Mucosa of rectum (tissue), 2 donors: ENCODE data around the gene ACE2.

Experiments
- H3K27ac ChIP-seq, 2 donors: one replicate each; pipeline ENCODE4 v1.7.0; 2013; ENCODE audit warnings: inconsistent platforms in 2 of 2, low read depth in 2 of 2, low read length in 2 of 2
- H3K27me3 ChIP-seq, 2 donors: one replicate each; pipeline ENCODE4 v1.7.0; 2013; ENCODE audit warnings: low read length in 2 of 2; ENCODE audit not compliant: control insufficient read depth in 2 of 2, insufficient read depth in 2 of 2
- H3K36me3 ChIP-seq, 2 donors: one replicate each; pipeline ENCODE4 v1.7.0; 2013; ENCODE audit warnings: low read length in 2 of 2; ENCODE audit not compliant: control insufficient read depth in 2 of 2, insufficient read depth in 2 of 2
- H3K4me1 ChIP-seq, 2 donors: one replicate each; pipeline ENCODE4 v1.7.0; 2013; ENCODE audit warnings: low read length in 2 of 2, mild to moderate bottlenecking in 1 of 2; ENCODE audit not compliant: control insufficient read depth in 2 of 2, insufficient read depth in 2 of 2
- H3K4me3 ChIP-seq, 2 donors: one replicate each; pipeline ENCODE4 v1.7.0; 2013; ENCODE audit warnings: low read length in 2 of 2
- H3K9ac ChIP-seq, 2 donors: one replicate each; pipeline ENCODE4 v1.7.0; 2013; ENCODE audit warnings: low read length in 2 of 2, low read depth in 1 of 2, mild to moderate bottlenecking in 1 of 2
- H3K9me3 ChIP-seq, 2 donors: one replicate each; pipeline ENCODE4 v1.7.0; 2013; ENCODE audit warnings: low read length in 2 of 2; ENCODE audit not compliant: control insufficient read depth in 2 of 2
- donor health status: healthy.
- donor health status: Normal muscosa, but diverticular disease.

The ACE2 gene

DNA sequence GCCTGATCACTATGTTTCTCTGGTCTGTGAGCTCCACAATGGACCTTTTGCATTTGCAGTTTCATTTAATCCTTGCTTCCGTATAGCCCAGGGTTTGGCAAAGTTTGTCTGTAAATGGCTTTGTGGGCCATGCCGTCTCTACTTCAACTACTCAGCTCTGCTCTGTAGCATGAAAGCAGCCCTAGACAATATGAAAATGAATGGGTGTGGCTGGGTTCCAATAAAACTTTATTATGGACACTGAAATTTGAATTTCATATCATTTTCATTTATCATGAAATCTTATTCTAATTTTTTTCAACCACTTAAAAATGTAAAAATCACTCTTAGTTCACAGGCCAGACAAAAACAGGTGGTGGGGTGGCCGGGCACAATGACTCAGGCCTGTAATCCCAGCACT lies 41.5 kb downstream of the ACE2 start:
- Histone ChIP-seq H3K4me1 (no peaks in the 10 kb centered on the region), H3K36me3 (no peaks in the 10 kb centered on the region), H3K27ac (no peak overlapping the region), H3K9ac (no peak overlapping the region), H3K9me3 (no peaks in the 10 kb centered on the region), H3K4me3 (no peak overlapping the region), H3K27me3 (peaks cover 5 to 16% of the 10 kb centered on the region in 2 donors)

DNA sequence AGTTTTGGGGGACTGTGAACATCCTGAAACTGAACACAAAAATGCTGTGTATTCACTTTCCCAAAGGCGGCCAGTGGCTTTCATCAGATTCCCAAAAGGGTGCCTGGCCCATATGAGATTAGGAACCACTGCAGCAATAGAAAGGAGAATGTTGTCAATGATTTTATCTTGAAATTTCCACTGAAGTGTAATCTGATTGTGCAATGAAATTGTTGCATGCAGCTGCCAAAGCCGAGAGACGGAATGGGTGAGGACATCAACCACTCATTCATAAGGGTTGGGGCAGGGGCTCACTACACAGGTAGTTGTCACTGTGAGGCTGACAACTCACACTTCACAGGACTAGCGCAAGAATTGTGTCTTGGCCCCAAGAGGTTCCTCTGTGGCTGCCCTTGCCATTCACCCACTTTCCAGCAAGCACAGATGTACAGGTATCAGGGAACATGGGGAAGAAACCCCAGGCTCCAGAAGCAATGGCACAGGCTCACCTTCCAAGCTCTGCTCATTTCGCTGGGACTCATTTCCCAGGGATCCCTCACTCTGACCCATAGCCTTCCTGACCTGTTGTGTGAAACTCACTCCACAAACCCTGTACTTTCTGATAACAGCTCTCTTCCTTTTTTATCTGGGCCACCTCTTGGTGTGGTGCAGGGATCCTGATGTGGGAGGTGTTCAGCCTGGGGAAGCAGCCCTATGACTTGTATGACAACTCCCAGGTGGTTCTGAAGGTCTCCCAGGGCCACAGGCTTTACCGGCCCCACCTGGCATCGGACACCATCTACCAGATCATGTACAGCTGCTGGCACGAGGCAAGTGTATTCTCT lies 51.4 kb downstream of the ACE2 start:
- H3K4me3 ChIP-seq, result no peak overlapping the region
- H3K4me1 ChIP-seq, result no peaks in the 10 kb centered on the region
- peaks cover 0 to 3% of the 10 kb centered on the region in 2 donors for H3K27me3 ChIP-seq
- H3K36me3 ChIP-seq, result no peaks in the 10 kb centered on the region
- H3K9me3 ChIP-seq, result no peaks in the 10 kb centered on the region
- no peak overlapping the region for H3K27ac ChIP-seq
- no peak overlapping the region for H3K9ac ChIP-seq

DNA sequence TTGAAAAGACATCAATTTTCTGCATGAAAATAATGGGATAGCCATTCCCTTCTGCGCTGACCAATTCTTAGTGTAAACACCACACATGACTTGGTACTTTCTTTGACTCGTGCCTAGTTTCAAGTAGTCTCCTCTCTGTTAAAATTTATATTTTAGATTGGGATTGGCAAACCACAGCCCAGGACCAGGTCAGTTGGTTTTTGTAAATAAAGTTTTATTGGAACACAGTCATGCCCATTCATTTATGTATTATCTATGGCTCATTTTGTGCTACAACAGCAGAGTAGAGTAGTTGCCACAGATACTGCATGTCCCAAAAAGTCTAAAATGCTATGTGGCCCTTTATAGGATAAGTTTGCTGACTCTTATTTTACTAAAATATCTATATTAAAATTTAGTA lies 53.4 kb downstream of the ACE2 start:
- no peaks in the 10 kb centered on the region for H3K36me3 ChIP-seq
- no peaks in the 10 kb centered on the region for H3K9me3 ChIP-seq
- no peaks in the 10 kb centered on the region for H3K4me1 ChIP-seq
- H3K27ac ChIP-seq, result no peak overlapping the region
- peaks cover 0 to 3% of the 10 kb centered on the region in 2 donors for H3K27me3 ChIP-seq
- H3K4me3 ChIP-seq, result no peak overlapping the region
- no peak overlapping the region for H3K9ac ChIP-seq

DNA sequence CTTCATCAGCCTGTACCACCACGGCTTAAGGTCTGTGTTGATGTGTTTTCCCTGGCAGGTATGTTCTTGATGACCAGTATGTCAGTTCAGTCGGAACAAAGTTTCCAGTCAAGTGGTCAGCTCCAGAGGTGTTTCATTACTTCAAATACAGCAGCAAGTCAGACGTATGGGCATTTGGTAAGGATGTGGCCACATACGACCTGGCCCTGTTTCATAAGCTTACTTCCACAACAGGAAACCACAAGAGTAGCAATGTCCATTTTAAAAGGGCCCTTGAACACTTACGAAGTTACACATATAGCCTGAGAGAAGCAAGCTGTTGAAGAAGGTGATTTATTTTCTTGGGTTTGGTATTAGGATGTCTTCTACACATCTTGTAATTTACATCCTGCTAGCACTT lies 54.0 kb downstream of the ACE2 start:
- Histone ChIP-seq H3K4me3 (no peak overlapping the region), H3K9ac (no peak overlapping the region), H3K27ac (no peak overlapping the region), H3K4me1 (no peaks in the 10 kb centered on the region), H3K36me3 (no peaks in the 10 kb centered on the region), H3K27me3 (peaks cover 0 to 3% of the 10 kb centered on the region in 2 donors), H3K9me3 (no peaks in the 10 kb centered on the region)

DNA sequence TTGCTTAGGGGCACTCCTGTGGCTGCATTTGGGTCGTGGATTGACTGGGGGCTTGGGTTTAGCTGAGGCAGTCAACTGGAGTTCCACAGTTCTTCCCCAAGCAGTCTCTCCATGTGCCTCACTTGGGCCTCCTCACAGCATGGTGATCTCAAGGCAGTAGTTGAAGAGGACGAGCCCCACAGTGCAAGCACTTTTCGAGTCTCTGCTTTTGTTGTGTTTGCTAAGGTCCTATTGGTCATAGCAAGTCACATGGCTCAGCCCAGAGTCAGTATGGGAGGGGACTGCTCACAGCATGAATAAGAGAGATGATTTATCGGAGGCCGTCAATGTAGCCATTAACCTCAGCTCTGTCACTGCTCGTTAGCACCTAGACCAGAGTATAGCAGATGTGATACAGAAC lies 70.4 kb downstream of the ACE2 start:
- Histone ChIP-seq H3K27ac (no peak overlapping the region), H3K36me3 (no peaks in the 10 kb centered on the region), H3K27me3 (peaks cover 0 to 3% of the 10 kb centered on the region in 2 donors), H3K9me3 (no peaks in the 10 kb centered on the region), H3K9ac (no peak overlapping the region), H3K4me1 (no peaks in the 10 kb centered on the region), H3K4me3 (no peak overlapping the region)

DNA sequence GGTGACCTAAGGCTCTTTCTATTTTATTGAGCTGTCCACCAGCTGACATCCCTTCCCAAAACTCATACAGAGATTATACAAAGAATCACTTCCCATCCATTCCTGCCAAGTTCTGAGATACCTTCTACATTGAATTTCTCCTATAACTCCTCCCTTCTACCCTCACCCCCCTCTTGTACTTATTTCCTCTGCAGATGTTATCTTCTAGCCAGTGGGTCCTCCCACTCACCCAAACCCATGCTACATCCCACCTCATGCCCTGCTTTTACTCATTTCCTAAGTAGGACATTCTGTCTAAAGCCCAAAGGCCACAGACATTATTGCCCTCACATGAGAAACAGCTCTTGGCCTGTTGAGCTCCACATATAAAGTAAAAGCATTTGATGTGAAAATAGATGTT lies 71.6 kb downstream of the ACE2 start:
- Histone ChIP-seq H3K27me3 (no peaks in the 10 kb centered on the region), H3K4me1 (no peaks in the 10 kb centered on the region), H3K9me3 (no peaks in the 10 kb centered on the region), H3K36me3 (no peaks in the 10 kb centered on the region), H3K27ac (no peak overlapping the region), H3K9ac (no peak overlapping the region), H3K4me3 (no peak overlapping the region)

DNA sequence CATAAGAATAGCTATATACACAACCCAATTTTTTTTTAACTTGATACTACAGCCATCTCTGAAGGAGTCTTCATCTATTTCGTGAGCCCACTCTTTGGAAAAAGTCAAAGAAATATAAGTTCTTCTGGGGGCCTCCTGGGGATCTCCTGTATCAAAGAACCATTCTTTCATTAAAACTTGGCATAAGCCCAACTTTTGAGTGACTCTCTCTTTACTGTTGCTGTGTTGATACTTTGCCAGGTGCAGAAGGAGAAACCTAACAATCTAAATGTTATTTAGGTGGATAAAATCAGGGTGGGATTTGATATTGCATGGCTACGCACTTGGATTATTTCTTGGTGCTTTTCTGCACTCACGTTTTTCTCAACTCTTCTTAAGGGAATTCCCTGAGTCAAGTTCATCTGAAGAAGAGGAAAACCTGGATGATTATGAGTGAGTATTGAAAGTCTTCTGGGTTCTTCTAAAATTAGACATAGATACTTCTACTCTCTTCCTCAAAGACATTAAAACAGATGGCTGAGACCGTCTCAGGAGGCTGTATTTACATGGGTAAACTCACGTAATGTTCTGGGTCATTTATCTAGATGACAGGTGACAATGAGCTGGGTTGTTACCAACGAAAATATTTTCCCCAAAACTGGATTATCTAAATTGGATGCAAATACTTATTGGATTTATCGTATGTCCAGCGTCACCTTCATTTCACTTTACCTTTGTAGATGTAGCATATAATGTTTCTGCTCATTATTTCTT lies 74.9 kb downstream of the ACE2 start:
- H3K27me3 ChIP-seq, result no peaks in the 10 kb centered on the region
- H3K27ac ChIP-seq, result no peak overlapping the region
- H3K9ac ChIP-seq, result no peak overlapping the region

DNA sequence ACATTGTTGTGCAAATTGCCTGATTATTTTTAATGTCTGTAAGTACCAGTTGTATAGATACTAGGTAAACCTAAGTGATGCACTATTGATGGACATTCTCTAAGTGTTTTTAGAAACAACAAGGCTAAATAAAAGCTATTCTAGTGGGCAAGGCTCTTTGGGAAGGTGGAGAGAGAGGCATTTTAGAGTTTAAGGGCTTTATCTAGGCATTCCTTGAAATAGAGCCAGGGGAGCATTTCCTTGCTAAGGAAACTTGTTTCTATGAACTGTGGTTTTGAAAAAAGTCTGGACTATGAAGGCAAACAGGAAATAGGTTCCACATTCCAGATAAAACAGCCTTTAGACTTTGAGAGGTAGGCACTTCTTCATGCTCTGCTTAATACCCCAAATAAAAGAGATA lies 76.3 kb downstream of the ACE2 start:
- H3K9ac ChIP-seq, result no peak overlapping the region
- H3K27me3 ChIP-seq, result peaks cover 0 to under 1% of the 10 kb centered on the region in 2 donors
- no peak overlapping the region for H3K27ac ChIP-seq
- no peaks in the 10 kb centered on the region for H3K36me3 ChIP-seq
- no peaks in the 10 kb centered on the region for H3K4me1 ChIP-seq
- no peaks in the 10 kb centered on the region for H3K9me3 ChIP-seq
- no peak overlapping the region for H3K4me3 ChIP-seq

More for the DNA sequence above, 74.9 kb downstream of the ACE2 start:
- H3K4me1 ChIP-seq, result no peaks in the 10 kb centered on the region
- H3K9me3 ChIP-seq, result no peaks in the 10 kb centered on the region
- no peaks in the 10 kb centered on the region for H3K36me3 ChIP-seq
- no peak overlapping the region for H3K4me3 ChIP-seq

DNA sequence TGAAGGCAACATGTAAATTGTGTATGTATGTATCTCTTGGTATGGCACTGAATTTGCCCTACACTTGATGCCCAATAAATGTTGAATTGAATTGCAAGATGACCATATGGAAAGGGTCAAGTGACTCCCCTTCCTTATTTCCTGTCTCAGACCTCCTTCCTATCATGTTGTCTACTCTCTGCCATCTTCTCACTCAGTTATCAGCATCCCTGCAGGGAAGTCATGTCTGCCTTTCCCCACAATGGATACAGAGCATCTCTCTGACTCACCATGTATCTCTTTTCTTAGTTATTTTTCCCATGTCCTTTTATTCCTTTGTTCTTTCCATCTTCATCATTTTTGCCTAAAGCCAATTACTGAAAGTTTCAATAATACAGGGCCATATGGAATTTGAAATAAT lies 77.7 kb downstream of the ACE2 start:
- Histone ChIP-seq H3K27me3 (peaks cover 0 to 6% of the 10 kb centered on the region in 2 donors), H3K4me1 (no peaks in the 10 kb centered on the region), H3K4me3 (no peak overlapping the region), H3K9ac (no peak overlapping the region), H3K36me3 (no peaks in the 10 kb centered on the region), H3K27ac (no peak overlapping the region), H3K9me3 (no peaks in the 10 kb centered on the region)

DNA sequence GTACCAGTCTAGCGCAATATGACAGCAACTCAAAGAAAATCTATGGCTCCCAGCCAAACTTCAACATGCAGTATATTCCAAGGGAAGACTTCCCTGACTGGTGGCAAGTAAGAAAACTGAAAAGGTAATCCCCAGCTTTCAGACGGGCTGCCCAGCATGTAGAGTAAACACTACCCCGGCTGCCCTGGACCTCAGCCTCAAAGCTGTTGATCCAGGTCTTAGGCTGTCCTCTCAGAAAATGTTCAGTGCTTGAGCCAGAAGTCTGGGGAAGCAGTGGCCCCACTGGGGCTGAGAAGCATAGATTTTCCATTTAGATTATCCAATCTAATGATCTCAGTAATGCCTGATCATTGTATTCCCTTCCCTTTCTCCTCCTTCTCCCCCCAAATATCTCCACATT lies 78.3 kb downstream of the ACE2 start:
- Histone ChIP-seq H3K4me1 (no peaks in the 10 kb centered on the region), H3K27me3 (peaks cover 1 to 6% of the 10 kb centered on the region in 2 donors), H3K9me3 (no peaks in the 10 kb centered on the region), H3K27ac (no peak overlapping the region), H3K36me3 (no peaks in the 10 kb centered on the region), H3K4me3 (no peak overlapping the region), H3K9ac (no peak overlapping the region)
